NCI-H1436 (cell line): ENCODE results near the gene SLIT3.

Source experiments
- DNase-seq: peaks from one replicate; lab custom pipeline; 2025; lab: John Stamatoyannopoulos, UW

The SLIT3 gene

GRCh38 chr5:169029661-169030274 is 271.2 kb downstream of the SLIT3 start:
- no peak for DNase-seq

- DNase-seq: no peak
These were observed 271.9 kb downstream of the SLIT3 start for GRCh38 chr5:169029037-169029436.

GRCh38 chr5:169027501-169028061 is 273.4 kb downstream of the SLIT3 start:
- no peak for DNase-seq

GRCh38 chr5:169025491-169025890 is 275.4 kb downstream of the SLIT3 start:
- DNase-seq: no peak

- DNase-seq: no peak
These were observed 276.5 kb downstream of the SLIT3 start for GRCh38 chr5:169024421-169024820.

- DNase-seq: no peak
These were observed 278.2 kb downstream of the SLIT3 start for GRCh38 chr5:169022718-169023117.

GRCh38 chr5:169020102-169020501 is 280.8 kb downstream of the SLIT3 start:
- DNase-seq: no peak

- no peak for DNase-seq
These were observed 282.0 kb downstream of the SLIT3 start for GRCh38 chr5:169018925-169019324.

GRCh38 chr5:169015991-169016390 is 284.9 kb downstream of the SLIT3 start:
- no peak for DNase-seq

- no peak for DNase-seq
These were observed 287.1 kb downstream of the SLIT3 start for GRCh38 chr5:169013846-169014245.

- no peak for DNase-seq
These were observed 287.7 kb downstream of the SLIT3 start for GRCh38 chr5:169013208-169013728.

- DNase-seq: no peak
These were observed 288.5 kb downstream of the SLIT3 start for GRCh38 chr5:169012450-169012849.

GRCh38 chr5:169011451-169011850 is 289.5 kb downstream of the SLIT3 start:
- DNase-seq: no peak

GRCh38 chr5:169011009-169011408 is 289.9 kb downstream of the SLIT3 start:
- DNase-seq: no peak

- no peak for DNase-seq
These were observed 291.8 kb downstream of the SLIT3 start for GRCh38 chr5:169009123-169009522.

- DNase-seq: no peak
These were observed 293.8 kb downstream of the SLIT3 start for GRCh38 chr5:169006842-169007790.

- no peak for DNase-seq
These were observed 296.4 kb downstream of the SLIT3 start for GRCh38 chr5:169004551-169004950.

GRCh38 chr5:169003721-169004541 is 297.0 kb downstream of the SLIT3 start:
- DNase-seq: no peak

GRCh38 chr5:169002953-169003555 is 297.9 kb downstream of the SLIT3 start:
- DNase-seq: no peak

- DNase-seq: no peak
These were observed 299.5 kb downstream of the SLIT3 start for GRCh38 chr5:169001394-169001793.

- no peak for DNase-seq
These were observed 305.9 kb downstream of the SLIT3 start for GRCh38 chr5:168995024-168995423.
